ENCODE data around the gene DNAJC28.

- TF ChIP-seq, protein P1, sequence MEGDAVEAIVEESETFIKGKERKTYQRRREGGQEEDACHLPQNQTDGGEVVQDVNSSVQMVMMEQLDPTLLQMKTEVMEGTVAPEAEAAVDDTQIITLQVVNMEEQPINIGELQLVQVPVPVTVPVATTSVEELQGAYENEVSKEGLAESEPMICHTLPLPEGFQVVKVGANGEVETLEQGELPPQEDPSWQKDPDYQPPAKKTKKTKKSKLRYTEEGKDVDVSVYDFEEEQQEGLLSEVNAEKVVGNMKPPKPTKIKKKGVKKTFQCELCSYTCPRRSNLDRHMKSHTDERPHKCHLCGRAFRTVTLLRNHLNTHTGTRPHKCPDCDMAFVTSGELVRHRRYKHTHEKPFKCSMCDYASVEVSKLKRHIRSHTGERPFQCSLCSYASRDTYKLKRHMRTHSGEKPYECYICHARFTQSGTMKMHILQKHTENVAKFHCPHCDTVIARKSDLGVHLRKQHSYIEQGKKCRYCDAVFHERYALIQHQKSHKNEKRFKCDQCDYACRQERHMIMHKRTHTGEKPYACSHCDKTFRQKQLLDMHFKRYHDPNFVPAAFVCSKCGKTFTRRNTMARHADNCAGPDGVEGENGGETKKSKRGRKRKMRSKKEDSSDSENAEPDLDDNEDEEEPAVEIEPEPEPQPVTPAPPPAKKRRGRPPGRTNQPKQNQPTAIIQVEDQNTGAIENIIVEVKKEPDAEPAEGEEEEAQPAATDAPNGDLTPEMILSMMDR (IDR thresholded peaks at IDR 0.05), result no peak
- no peak for TF ChIP-seq POLR2AphosphoS5 (IDR thresholded peaks at IDR 0.05; ENCODE audit: low read depth, low read length)
These were observed 2.2 kb upstream of the DNAJC28 start for GRCh38 chr21:33493756-33494155.
